Keratinocyte (primary cell): ENCODE results near the gene ATP1A2.

Experiments used
- CTCF ChIP-seq, 3 experiments: IDR thresholded peaks in 1 of 3; conservative IDR thresholded peaks in 1 of 3; optimal IDR thresholded peaks in 1 of 3; 2 replicates in 2 of 3; 3 replicates in 1 of 3; pipeline versions ENCODE3 to v1.5.1; 2011; ENCODE audit warnings: low read length in 3 of 3, mild to moderate bottlenecking in 3 of 3, moderate library complexity in 2 of 3, control low read depth in 1 of 3, inconsistent platforms in 1 of 3; ENCODE audit not compliant: insufficient read depth in 2 of 3; ENCODE audit errors: extremely low read depth in 1 of 3
- EZH2 ChIP-seq: IDR thresholded peaks from one replicate; pipeline ENCODE4 v1.6.1; 2012; ENCODE audit warnings: inconsistent platforms, mild to moderate bottlenecking, low read length, moderate library complexity

- TF ChIP-seq CTCF (optimal IDR thresholded peaks at IDR 0.05 in 1 of 3, IDR thresholded peaks at IDR 0.05 in 1 of 3, conservative IDR thresholded peaks at IDR 0.05 in 1 of 3; ENCODE audit: extremely low read depth in 1 of 3, insufficient read depth in 2 of 3, low read length in 3 of 3) (no peak), EZH2 (no peak)
Observed at GRCh38 chr1:160167056-160167455, 51.5 kb downstream of the ATP1A2 start.
